GM12873 (cell line): ENCODE results near the gene SGTB.
A peak's percentile ranks its signal among the peaks of the same experiment; 100 is the strongest.

Source experiments
- CTCF ChIP-seq: IDR thresholded peaks from 2 replicates; pipeline ENCODE4 v1.5.1; 2012; ENCODE audit warnings: low read depth, mild to moderate bottlenecking, moderate library complexity, low read length, control low read depth; ENCODE audit not compliant: insufficient read depth; ENCODE audit errors: missing control alignments

Gene SGTB

GRCh38 chr5:65651144-65651543, 70.8 kb downstream of the SGTB start:
- TF ChIP-seq CTCF, result no peak

DNA sequence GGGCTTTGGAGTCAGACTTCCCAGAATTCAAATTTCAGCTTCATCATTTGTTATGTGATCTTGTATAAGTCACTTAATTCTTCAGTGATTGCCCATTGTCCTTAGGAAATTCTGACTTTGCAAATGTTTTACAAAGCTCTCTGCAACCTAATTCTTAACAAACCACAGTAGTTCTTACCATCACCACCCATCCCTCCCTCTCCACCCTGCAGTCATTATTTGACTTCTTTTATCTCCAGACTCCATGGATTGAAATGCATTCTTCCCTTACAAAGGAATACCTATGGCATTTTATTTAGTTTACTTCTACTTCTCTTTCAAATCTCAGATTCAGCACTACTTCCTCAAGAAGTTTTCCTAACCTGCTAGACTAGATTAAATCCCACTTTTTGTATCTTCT, 74.0 kb downstream of the SGTB start:
- TF ChIP-seq CTCF, result no peak

DNA sequence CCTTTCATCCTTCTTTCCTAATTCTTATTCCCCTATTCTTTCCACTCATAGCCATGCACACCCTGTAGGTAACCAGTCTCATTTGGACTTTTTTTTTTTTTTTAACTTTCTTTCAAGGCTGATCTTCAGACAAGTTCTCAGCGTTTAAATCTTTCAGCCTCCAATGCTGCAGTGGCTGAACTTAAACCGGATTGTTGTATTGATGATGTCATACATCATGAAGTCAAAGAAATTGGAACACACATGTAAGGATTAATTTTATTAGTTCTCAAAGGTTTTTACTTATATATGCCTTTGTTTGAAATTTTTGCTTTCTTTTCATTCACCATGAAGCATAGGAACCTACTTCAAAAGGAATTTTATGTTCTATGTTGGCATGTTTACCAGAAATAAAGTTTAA, 75.0 kb downstream of the SGTB start:
- no peak for TF ChIP-seq CTCF

- no peak for TF ChIP-seq CTCF
Measured at GRCh38 chr5:65640240-65640639, 81.7 kb downstream of the SGTB start.

- no peak for TF ChIP-seq CTCF
Measured at GRCh38 chr5:65630981-65631380, 90.9 kb downstream of the SGTB start.

DNA sequence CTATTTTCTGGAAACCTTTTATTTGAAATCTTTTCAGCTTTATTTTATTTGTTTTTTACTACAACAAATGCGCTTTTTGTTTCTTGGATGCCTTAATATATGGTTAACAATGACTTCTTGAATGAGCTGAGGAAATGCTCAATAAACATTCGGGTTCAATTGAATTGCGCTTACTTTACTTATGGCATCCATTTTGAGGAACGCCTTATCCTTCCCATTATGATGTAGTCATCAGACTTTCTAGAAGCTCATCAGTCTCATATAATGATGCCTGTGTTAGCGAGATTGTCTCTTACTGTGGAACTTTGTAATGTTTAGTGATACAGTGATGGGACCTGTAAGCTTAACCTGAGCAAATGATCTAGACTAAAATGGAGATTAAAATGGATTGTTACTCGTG, 96.2 kb downstream of the SGTB start:
- TF ChIP-seq CTCF, result no peak

DNA sequence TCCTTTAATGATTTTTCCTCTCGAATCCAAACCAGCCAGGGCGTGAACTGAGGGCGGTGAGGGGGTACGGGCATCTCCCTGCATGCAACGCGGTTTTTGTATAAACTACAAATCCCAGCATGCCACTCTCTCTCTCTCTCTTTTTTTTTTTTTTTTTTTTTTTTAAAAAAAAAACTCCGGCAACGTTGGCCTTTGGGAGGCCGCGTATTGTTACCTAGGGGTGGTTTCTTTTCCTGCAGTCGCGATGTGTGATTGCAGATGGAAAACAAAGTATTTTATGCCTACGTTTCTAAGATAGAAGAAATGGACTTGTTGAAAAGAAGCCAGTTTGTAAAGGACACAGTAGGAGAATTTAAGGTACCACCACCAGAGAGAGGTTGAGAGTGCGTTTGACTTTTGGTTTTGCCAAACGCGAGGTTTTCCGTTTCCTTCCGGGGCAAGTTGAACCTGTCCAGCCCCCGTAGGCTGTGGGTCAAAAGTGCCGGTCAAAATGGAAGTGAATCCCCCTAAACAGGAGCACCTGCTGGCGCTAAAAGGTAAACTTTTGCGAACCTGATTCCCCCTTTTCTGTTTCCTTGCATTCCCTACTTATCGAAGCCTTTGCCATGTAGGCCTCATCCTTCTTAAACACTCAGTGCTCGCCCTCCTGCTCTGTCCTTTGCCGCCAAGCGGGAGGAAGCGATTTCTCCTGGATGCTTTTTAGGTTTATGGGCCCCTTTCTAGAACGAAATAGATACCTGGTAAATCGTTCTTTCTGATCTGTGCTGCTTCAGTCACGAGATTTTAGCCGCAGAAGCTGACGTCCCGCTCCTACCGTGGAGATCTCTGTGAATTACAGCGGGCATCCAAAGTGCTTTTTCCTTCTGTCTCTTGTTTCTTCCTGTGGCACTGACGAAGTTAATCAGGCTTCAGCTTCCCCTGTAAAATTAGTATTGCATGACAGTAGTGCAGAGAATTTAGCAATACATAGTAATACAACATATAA, 97.0 kb downstream of the SGTB start, which contains the start of the genes SHLD3 and TRAPPC13:
Gene SHLD3 (plus strand): TSS at position 457 of the 985 bp plus-strand sequence. CDS start 4,561 bp downstream, outside the sequence.
Gene TRAPPC13 (plus strand): TSS at position 457 of the 985 bp plus-strand sequence. CDS start 34 bp downstream, at position 491.
- TF ChIP-seq CTCF, result peak; percentile 31
